ENCODE measurements around the gene OLFM3.

Gene OLFM3

DNA sequence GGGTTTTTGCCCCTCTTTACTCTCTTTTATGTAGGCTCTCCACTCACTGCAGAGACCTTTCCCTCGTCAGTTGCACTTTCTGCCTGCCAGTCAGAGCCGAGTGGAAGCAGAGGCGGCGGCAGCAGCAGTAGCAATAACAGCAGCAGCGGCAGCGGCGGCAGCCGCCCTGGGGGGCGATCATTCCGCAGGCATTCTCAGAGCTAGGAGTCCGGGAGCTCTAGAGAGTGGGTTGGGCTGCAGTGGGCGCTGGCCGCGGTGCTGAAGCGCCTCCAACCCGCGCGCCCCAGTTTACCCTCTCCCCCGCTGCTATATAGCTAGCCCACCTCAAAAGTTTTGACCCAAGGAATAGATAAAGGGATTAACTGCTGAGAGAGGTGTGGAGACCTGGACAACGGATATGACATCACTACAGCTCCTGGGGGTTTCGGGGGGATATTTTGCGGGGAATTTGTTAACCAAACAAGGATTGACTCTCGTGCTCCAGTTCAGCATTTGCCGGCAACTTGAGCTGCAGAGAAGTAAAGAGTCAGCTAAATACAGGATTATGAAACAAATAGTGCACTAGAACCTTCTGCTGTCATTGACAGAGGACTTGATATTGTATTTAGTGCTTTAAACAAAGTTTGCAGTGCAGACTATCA lies at the start of gene OLFM3:
TSS of gene OLFM3 (minus strand) at position 102 of the 641 bp plus-strand sequence.
- no peak for DNase-seq

DNA sequence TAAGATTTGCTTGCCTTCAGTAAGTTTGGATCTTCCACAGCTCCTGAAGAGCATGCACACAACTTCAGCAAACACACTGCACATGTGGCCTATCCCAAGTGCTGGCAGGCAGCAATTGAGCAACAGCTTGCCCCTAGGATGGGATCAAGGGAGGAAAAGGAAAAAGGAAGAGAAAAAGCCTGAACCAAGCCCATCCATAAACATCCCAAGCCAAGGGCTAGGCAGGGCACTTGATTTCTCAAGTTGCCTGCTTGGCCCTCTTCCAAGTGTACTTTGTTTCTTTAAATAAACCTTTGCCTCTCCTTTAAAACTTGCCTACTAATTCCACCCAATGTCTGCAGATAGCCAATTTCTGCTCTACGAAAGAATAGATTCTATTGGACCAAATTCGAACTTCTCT lies 49.0 kb upstream of the OLFM3 start:
- no peak for DNase-seq

DNA sequence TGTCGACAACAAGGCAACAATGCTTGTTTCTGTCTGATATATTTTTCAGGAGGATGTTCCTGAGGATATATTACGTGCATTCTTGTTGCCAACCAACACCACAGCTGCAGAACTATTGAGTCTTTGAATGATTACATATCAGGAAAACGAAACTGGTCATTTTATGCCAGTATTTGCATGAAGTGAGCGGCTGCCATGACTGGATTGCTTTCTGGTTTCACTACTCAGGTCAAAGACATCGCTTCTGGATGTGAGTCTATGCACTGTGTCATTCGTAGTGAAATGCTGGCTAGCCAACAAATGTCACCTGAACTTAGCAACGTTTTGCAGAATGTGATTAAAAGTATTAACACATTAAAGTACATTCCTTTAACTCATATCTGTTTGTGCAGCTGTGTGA lies 35.8 kb upstream of the OLFM3 start:
- no peak for DNase-seq

DNA sequence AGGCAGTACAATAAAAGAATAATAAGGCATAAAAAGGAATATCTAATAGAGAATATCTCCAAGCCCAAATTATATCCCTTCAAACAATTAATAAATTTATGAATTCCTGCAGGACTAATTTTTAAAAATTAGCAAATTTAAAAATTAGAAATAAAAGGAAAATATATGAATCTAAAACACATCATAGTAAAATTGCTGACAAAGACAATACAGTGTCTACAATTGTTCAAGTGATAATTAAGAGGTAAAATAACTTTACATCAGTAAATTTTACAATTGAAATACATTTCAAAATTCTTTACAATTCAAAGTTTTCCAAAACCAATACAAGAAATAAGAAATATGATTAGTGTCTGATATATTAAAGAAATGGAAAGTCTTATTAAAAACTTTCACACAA lies 22.8 kb upstream of the OLFM3 start:
- no peak for DNase-seq

DNA sequence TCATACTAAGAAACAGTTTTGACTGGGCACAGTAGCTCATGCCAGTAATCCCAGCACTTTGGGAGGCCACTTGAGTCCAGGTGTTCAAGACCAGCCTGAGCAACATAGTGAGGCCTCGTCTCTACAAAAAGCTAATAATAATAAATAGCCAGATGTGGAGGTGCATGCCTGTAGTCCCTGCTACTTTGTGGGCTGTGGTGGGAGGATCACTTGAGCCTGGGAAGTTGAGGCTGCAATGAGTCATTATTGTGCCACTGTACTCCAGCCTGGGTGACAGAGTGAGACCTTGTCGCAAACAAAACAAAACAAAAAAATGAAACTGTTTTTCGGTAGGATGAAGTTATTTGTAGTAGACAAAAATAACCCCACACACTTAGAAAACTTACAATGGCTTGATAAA lies 19.0 kb upstream of the OLFM3 start:
- no peak for DNase-seq

DNA sequence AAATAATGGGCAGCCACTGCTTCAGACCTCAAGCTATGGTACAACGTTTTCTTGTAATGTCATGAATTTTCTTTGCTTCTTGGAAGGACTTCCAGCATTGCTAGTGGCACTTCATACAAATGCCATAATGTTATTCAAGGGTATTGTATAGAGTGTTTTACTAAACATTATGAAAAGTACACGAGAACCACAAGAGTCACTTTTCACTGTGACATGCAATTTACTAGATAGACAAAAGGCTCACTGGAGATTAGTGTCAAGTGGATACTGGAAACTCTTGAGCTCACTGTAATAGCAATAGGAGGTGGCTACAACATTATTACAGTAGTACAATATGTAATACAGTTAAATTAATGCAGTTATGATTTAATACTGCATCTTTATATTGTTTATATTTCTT lies 5.3 kb upstream of the OLFM3 start:
- no peak for DNase-seq

DNA sequence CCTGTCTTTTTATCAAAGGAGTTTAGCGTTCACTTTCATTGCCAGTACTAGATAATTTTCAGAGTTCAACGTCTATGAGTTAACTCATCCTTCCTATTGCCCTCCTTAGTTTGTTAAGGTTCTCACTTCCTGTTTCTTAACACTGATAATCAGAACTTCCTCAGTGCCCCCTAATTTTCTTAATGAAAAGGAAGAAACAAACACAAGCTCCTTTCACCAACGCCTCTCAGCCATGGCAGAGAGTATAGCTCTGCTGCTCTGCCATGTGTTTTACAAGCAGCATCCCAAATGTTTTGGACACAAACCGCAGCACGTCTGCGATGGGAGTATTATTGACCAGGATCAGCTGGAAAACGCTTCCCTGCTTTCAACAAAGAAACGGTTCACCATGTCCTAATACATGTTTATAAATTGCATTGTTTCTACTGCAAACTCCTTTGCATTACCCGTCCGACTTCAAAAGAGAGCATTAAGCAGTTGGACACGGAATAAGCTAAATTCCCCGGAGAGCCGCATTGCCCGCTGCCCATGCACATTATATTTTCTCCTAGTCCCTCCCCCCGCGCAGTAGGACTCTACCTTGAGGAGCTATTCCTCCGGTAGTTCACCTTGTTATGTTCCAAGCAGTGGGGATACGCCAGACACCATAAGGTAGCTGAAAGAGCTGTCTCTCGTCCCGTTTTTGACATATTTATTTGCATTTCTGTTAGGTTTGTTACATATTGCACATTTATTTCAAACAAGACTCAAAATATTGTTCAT lies 561 bp downstream of the OLFM3 start:
- DNase-seq, result no peak

DNA sequence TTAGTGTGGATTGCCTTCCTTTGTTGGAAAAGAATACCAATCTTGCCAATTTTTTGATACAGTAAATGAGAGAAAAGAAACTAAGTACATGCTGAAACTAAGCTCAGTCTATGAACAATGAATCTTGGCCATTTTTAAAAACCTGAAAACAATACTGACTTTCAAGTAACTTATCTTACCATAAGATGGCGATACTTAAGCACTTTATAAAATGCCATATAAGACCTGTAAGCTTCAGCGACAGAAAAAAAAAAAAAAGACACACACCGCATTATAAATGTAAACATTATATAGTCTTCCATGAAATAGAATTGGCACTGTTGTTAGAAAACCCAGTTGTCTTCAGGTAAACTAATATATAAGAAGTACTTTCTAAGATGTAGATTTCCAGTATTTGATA lies 3.0 kb downstream of the OLFM3 start:
- no peak for DNase-seq

DNA sequence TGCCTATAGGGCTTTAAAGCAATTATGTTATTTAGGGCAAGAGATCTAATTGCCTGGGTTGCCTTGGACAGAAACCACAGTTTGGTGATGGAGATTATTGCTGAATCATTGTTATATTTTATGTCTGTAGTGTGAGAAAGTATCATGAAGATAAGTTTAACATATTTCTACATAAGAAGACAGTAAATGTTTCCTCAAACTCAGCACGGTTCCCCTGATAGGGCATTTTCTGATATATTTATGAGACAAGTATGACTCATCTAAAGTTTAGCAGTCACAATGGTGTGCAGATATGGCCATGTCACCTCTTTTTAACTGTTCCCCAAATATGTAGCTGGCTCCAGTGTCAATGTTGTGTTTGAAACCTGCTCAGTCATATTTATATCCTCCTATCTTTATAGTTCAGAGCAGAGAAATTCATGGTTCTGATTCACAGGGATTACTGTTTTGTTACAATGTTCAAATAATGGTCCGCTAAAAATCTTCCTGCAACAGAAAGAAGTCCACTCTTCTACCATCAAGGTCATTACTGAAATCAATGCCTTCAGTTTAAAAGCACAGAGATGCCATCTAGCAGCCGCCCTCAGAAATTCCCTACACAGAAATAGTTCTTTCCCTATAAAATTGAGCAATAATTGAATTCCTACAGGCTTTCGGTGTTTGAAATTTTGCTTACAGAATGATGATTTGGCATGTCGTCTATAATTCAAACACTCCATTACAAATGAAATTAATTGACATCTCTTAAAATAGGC lies 3.7 kb downstream of the OLFM3 start:
- DNase-seq, result no peak

DNA sequence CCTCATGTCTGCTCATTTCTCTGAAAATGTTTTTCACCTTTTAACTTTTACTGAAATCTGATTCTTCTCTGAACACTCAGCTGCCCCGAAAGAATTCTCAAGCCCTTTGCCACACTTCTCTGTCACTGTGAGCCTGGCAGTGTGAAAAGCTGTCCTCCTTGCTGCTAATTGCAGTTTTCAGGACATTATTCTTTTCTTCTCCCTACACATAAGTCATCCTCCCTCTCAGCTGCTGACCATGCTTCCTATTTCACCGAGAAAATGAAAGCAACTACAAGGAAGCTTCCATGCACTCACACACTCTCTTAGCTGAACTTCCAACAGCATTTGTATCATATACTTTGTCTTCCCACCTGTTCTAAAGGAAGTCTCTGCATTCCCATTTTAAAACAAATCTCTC lies 15.8 kb downstream of the OLFM3 start:
- DNase-seq, result no peak

DNA sequence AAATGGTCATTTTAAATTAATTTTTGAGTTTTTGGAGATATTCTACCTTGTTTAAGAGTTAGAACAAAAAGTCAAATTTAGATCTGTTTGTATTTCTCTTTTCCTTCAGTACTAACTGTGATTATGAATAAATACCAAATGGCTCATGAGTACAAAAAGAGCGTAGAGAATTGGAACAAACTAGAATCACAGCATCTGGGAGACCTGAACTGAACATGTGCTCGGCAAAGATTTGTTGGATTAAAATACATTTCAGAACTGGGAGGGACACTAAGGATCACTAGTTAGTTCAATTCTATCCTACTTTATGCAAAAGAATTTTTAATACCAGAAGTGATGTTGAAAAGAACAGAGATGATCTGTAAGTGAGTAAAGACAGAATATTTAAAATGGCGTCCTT lies 19.5 kb downstream of the OLFM3 start:
- no peak for DNase-seq

DNA sequence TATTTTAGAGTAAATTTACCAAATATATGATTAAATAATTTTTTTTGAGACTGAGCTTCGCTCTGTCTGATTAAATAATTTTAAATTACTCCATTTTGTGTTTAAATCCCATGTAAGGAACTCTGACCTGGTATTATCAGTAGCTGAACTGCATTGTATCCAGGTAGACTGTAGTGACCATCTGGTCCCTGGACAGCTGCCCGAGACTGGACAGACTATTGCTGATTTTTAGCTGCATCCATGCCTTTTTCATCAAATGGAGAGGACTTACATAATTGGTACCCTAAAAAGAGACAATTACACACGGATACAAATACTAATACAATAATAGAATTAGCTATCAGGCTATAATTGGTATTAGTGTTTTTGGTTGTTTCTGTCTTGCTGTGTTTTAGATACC lies 20.6 kb downstream of the OLFM3 start:
- DNase-seq, result no peak

DNA sequence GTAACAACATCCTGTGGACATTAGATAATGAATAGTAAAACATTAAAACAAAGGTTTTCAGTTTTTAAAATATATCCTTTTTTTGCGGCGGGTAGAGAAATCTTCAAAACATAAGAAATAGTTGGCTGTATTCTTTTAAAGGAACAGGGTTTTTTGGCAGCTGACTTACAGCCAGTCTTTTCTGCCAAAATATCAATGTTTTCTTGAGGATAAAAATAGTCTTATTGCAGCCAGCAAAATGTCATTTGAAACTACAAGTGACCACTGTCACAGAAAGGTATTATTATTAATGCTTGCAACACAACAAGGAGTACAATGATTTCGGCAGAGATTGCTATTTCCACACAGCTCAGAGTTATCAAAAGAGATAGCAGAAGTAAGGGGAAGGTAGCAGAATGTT lies 21.4 kb downstream of the OLFM3 start:
- DNase-seq, result no peak

DNA sequence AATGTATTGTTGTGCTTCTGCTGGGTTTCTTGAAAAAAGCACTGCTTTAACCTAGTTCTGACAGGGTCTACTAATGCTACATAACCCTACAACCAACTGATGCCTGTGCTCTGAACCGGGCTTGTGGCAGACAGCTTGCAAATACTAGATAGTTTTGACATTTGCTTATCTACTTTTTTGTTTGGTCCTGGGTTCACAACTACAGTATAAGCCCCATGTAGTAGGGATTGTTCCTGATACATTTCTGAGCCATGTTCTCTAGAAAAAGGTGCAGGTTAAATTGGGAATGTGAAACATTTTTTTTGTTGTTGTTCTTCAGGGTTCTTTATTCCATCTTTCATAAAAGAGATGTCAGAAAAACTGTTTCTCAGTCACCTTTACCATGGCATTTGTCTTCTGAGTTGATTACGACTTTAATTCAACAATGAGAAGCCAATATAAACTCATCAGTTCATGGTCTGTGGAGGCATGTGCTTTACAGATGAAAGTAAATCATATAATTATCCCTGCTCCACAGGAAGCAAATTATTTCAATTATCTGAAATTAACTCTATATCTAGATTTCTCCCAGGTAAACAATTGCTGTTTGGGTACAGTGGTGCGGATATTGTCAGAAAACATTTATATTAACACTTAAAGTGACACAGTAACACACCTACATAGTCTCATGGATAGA lies 22.0 kb downstream of the OLFM3 start:
- no peak for DNase-seq

DNA sequence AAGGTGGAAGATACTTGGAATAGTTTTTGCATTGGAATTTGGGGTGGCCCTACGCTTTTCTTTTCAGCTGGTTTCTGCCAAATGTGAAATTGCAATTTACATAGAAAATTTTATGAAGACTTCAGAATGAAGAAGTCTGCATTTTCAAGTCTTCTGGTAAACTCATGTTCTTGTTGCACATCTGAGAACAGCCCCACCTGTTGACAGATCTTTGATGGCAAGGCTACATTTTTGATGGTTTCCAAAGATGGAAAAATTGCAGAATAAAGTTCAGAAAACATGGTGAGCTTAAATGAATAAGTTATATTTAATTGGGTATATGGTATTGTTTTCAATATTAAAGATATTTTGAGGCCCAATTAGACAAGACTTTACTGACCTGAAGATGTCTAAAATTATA lies 25.4 kb downstream of the OLFM3 start:
- no peak for DNase-seq

DNA sequence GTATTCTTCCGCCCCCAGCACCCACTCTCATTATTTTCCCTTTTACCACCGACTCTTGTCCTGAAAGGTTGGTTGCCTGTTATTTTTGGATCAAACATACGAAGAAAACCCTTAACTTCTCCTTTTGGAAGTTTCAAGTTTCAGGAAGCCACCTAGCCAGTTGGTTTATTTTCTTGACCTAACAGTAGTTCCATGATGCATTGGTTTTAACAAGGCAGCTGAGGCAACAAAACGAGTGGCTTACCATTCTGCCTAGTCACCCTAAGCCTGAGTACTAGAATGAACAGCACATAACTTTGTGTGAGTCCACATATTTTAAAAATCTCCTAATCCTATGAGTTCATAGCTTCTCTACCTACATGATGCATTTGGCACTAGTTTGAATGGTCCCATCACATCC lies 28.9 kb downstream of the OLFM3 start:
- DNase-seq, result no peak

DNA sequence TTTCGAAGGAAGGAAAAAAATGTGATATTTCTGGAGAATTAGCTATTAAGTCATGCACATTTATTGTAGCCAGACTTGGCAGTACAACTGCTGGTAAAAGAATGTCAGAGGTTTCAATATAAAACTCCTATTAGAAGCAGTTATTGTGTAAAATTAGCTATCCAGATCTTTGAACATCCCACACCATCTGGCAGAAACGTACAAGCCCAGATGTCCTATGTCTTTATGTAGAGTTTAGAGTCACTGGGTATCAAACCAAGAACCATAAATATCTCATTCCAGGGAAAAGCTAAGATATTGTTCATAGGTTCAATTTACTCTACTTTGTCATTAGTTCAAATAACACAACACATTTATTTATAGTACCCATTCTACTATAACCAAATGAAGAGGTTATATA lies 31.4 kb downstream of the OLFM3 start:
- DNase-seq, result no peak

DNA sequence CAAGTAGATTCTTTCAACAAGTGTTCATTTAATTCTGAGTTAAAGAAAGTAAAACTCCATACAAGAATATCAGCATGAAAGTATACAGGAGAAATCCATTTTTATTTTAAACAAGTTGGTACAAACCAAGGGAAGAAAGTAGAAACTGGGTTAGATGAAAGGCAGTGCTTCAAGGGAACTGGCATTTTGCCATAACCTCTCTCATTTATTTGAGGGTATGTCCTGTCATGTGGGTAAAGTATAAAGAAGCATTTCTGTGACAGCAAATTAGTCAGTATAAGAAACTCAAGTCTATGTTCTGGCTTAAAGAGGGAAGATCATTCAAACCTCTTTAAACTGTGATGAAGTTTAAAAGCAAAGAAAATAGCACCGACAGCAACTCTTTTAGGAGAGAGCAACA lies 32.0 kb downstream of the OLFM3 start:
- DNase-seq, result no peak

DNA sequence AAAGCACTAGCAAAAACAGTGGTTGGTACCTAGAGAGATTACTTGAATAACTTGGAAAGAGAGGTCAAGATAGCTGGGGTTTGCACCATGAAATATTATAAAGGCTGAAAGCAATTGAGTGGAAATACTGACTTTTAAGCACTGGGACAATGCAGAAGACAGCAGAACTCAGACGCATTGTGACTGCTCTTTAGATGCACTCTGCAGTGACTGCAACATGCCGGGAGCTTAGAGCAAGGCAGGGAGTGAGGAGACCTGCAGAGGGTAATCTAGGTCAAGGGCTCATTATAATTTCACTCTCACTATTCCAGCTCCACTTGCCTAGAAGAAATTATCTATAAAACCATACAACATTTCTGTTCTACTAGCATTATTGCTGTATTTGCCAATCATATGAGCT lies 36.6 kb downstream of the OLFM3 start:
- DNase-seq, result no peak

DNA sequence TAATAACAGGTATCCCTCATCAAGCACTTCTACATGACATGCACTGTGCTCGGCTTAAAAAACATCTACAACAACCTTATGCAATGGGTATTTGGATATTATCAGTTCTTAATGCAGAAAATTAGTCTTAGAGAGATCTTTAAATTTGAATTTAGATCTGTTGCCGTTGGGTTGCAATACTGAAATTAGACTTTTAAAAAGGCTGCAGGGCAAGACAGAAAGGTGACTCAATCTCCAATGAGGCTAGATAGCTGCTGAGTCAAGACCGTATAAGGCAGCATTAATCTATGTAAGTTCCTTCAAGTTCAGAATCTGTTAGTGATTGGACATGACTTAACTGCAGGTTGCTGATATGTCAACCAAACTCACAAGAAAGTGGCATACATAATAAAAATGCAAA lies 37.3 kb downstream of the OLFM3 start:
- no peak for DNase-seq

DNA sequence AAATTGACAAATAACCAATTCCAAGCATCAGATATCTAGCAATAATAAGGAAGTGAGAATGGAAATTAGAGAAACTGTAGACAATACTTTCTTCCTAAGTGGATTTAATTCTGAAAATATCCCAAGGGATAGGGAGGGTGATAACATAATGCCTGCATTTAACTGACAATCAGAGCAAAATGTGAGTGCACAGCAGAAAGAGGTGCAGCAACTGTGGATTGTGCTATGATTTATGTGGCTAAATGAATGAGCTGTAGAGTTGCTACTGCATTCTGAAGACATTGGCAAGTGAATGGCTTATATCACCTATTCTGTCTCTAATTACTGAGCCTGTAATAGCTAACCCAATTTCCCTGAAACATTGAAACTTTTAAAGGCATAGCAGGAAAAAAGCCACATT lies 39.0 kb downstream of the OLFM3 start:
- no peak for DNase-seq

DNA sequence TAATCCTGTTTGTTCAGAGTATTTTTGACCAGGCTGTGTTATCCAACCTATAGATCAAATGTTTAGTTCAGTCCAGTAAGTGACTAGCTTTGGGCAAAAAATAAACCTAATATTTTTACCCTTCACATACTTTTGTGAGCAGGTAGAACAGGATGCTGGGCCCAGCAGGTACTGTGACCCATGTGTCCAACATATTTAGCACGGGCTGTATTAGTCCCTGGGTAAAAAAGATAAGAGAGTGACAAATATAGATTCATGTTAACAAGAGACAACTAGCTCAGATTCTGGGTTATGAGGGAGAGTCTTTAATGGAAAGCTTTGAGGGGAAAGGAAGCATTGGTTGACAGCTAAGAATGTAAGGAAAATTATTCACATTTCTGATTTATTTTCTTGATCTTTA lies 43.1 kb downstream of the OLFM3 start:
- DNase-seq, result no peak

DNA sequence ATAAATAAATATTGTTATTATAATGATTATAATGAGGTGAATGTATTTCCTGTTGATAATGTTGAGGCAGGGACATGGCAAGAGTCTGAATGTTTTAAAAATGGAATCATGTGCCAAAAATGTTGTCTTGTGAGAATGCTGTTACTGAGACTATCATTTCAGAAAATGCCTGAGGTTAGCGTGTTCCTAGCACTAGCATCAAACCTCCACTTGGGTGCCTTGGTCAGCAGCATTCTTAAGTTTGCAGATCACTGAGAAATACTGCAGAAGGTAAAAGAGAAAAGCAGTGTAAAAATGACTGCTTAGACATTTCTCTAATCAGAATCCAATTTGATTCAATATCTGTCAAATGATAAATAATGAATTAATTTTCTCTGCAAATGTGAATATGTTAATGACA lies 50.8 kb downstream of the OLFM3 start:
- DNase-seq, result no peak

DNA sequence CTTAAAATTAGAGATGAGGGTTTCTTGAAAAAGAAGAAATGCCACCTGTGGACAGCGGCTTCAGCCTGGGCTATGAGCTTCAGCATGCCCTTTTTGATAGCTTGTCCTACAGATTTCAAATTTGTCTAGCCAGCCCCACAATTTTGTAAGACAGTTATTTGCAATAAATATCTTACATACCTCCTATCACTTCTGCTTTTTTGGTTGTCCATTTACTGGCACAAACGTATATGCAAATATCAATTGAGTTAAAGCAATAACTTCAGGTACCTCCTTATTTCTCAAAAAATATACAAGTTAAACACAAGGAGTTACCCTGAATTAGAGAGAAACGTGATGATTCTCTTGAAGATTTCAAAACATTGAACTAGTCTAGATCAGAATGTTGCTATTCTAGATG lies 53.5 kb downstream of the OLFM3 start:
- no peak for DNase-seq
